Measurements from ENCODE around the gene HSFX3. TPM values are rescaled to one million over a fixed set of nuclear protein-coding genes. Genes with fewer than 3 reads are reported as not detected.
"Not testable (repeated sequence)": the region's sequence is repeated elsewhere in the genome, so short reads cannot be mapped to it uniquely, and the experiment has no call there.

HSFX3 gene
- total RNA-seq, 1 donor from 2014 or later, result not detected

DNA sequence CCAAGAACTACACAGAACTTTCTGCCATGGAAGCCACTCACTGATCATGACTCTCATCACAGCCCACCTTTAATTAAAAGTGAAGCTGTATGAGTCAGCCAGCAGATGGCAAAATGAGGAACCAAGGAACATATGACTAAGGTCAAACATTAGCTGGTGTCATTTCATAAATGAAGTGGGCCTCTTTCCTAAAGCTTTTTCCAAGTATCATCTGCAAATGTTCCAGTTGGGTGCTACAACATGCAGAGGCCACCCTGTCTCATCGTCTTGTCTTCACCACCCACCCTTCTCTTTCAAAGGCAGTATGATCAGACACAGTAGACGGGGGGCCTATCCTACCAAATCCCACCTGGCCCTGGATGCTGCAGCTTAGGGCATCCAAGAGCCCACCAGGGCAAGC is 18.1 kb downstream of the HSFX3 start:
- H3K4me1 Mint-ChIP-seq (ENCODE audit: low read depth), result no peaks in the 10 kb centered on the region
- H3K27ac Mint-ChIP-seq (ENCODE audit: unreplicated experiment), result no peak overlapping the region
- peaks cover 5% of the 10 kb centered on the region for H3K36me3 Mint-ChIP-seq (ENCODE audit: low read depth)
- H3K27me3 Mint-ChIP-seq (ENCODE audit: low read depth), result no peaks in the 10 kb centered on the region
- DNase-seq (ENCODE audit: low spot score), result no peak
- H3K9me3 Mint-ChIP-seq (ENCODE audit: low read depth), result no peaks in the 10 kb centered on the region
- H3K4me3 Mint-ChIP-seq (ENCODE audit: unreplicated experiment), result no peak overlapping the region
- TF ChIP-seq, protein P1, sequence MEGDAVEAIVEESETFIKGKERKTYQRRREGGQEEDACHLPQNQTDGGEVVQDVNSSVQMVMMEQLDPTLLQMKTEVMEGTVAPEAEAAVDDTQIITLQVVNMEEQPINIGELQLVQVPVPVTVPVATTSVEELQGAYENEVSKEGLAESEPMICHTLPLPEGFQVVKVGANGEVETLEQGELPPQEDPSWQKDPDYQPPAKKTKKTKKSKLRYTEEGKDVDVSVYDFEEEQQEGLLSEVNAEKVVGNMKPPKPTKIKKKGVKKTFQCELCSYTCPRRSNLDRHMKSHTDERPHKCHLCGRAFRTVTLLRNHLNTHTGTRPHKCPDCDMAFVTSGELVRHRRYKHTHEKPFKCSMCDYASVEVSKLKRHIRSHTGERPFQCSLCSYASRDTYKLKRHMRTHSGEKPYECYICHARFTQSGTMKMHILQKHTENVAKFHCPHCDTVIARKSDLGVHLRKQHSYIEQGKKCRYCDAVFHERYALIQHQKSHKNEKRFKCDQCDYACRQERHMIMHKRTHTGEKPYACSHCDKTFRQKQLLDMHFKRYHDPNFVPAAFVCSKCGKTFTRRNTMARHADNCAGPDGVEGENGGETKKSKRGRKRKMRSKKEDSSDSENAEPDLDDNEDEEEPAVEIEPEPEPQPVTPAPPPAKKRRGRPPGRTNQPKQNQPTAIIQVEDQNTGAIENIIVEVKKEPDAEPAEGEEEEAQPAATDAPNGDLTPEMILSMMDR (IDR thresholded peaks at IDR 0.05), result no peak

DNA sequence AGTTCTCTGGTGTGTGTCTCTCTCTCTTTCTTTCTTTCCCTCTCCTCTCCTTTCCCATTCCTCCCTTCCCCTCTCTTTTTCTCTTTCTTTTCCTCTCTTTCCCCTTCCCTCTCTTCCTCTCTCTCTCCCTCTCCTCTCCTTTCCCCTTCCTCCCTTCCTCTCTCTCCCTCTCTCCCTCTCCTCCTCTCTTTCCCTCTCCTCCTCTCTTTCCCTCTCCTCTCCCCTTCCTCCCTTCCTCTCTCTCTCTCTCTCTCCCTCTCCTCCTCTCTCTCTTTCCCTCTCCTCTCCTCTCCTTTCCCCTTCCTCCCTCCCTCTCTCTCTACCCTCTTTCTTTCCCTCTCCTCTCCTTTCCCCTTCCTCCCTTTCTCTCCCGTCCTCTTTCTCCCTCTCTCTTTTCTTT is 21.3 kb downstream of the HSFX3 start:
- peaks cover 2% of the 10 kb centered on the region for H3K36me3 Mint-ChIP-seq (ENCODE audit: low read depth)
- no peak for DNase-seq (ENCODE audit: low spot score)
- no peaks in the 10 kb centered on the region for H3K4me1 Mint-ChIP-seq (ENCODE audit: low read depth)
- H3K27me3 Mint-ChIP-seq (ENCODE audit: low read depth), result no peaks in the 10 kb centered on the region
- TF ChIP-seq, protein P1 (IDR thresholded peaks at IDR 0.05), result no peak
- no peak overlapping the region for H3K27ac Mint-ChIP-seq (ENCODE audit: unreplicated experiment)
- no peaks in the 10 kb centered on the region for H3K9me3 Mint-ChIP-seq (ENCODE audit: low read depth)
- no peak overlapping the region for H3K4me3 Mint-ChIP-seq (ENCODE audit: unreplicated experiment)

DNA sequence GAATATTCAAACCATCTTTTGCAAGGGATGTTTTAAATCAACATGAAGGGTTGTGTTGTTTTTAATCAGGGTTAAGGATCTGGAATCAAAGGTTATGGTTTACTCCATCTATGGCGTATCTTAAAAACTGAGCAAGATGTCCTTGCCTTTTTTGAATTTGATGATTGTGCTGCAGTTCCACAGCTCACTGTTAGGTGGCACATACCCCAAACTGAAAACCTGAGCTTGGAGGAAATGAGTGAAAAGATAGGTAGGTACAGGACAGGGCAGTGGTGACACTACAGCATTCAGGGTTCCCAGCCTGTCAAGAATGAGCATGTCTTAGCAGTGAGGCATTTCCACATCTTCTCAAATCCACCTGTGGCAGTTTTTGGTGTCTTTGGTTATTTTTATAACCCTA is 22.0 kb downstream of the HSFX3 start:
- no peak overlapping the region for H3K27ac Mint-ChIP-seq (ENCODE audit: unreplicated experiment)
- TF ChIP-seq, protein P1 (IDR thresholded peaks at IDR 0.05), result peak; percentile 70
- no peak for DNase-seq (ENCODE audit: low spot score)
- peaks cover 2% of the 10 kb centered on the region for H3K36me3 Mint-ChIP-seq (ENCODE audit: low read depth)
- H3K4me1 Mint-ChIP-seq (ENCODE audit: low read depth), result no peaks in the 10 kb centered on the region
- H3K4me3 Mint-ChIP-seq (ENCODE audit: unreplicated experiment), result no peak overlapping the region
- no peaks in the 10 kb centered on the region for H3K27me3 Mint-ChIP-seq (ENCODE audit: low read depth)
- peaks cover 1% of the 10 kb centered on the region for H3K9me3 Mint-ChIP-seq (ENCODE audit: low read depth)

DNA sequence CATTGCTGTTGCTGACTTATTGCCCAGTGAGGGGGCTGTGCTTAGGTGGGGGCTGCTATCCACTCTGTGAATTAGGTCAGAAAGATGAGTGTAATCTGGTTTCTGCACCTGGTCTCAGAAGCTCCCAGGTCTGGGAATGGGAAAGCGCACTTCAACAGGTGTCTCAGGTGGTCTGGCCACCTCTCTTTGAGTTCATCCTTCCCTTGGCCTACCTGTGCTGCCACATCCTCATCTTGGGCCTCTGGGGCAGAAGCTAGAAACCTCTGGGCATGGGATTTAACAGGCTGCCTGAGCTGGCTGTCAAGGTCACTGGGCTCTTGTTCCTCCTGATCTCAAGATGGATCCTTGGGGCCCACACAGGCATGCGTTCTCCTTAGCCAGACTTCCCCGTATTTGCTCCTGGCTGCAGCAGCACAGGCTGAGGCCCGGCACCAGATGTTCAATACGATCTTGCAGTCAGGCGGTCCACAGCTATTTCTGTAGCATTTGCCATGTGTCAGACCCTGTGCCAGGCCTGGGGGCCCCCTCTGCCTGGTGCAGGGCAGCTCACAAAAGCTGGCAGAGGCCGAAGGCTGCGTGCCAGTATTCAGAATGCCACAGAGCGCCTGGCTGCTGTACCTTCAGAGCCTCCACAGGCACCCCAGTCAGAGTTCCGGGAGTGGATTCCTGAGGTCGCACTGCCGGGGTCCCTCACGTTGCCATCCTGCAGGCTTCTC is 23.2 kb downstream of the HSFX3 start:
- DNase-seq (ENCODE audit: low spot score); H3K27me3 Mint-ChIP-seq (ENCODE audit: low read depth); H3K9me3 Mint-ChIP-seq (ENCODE audit: low read depth); H3K4me3 Mint-ChIP-seq (ENCODE audit: unreplicated experiment); H3K27ac Mint-ChIP-seq (ENCODE audit: unreplicated experiment); H3K4me1 Mint-ChIP-seq (ENCODE audit: low read depth); H3K36me3 Mint-ChIP-seq (ENCODE audit: low read depth): not testable (repeated sequence)

DNA sequence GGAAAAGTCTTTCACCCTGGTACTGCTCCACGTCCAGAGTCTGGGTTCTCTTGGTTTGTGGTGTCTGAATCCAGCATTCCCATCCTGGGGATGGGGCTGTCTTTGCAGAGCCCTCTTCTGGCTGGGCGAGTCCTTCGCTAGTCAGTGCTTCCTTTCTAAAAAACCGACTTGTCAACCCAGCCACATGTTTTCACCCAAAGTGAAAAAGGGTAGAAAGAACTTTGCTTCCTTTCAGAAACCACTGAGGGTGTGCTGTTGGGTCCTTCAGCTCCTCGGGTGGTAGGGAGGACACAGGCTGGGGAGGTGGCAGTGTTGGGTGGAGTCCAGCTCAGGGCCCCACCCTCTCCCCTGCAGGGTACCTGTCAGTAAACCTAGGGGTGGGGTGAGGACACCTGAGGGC is 23.8 kb downstream of the HSFX3 start:
- not testable (repeated sequence) for H3K9me3 Mint-ChIP-seq (ENCODE audit: low read depth); H3K4me1 Mint-ChIP-seq (ENCODE audit: low read depth); H3K27me3 Mint-ChIP-seq (ENCODE audit: low read depth); DNase-seq (ENCODE audit: low spot score); H3K36me3 Mint-ChIP-seq (ENCODE audit: low read depth); H3K4me3 Mint-ChIP-seq (ENCODE audit: unreplicated experiment); H3K27ac Mint-ChIP-seq (ENCODE audit: unreplicated experiment)

DNA sequence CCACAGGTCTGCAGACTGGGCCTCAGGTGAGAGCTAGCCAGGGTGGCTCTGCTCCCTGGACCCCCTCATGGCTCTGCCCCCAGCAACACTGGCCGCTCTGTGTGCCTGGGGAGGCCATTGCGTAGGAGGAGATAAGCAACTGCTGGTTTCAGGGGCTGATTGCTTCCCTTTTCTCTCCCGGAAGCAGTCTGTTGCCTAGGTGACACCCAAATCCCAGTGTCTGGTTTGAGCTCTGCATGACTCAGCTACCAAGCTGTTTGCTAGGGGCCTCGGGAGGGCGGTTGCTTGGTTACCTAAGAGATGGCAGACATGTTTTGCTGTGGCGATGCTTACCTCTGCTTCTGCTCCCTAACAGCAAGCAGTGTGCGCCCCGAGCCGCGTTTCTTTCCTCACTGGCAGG is 24.3 kb downstream of the HSFX3 start:
- not testable (repeated sequence) for H3K36me3 Mint-ChIP-seq (ENCODE audit: low read depth); H3K27ac Mint-ChIP-seq (ENCODE audit: unreplicated experiment); H3K4me1 Mint-ChIP-seq (ENCODE audit: low read depth); H3K9me3 Mint-ChIP-seq (ENCODE audit: low read depth); DNase-seq (ENCODE audit: low spot score); H3K27me3 Mint-ChIP-seq (ENCODE audit: low read depth); H3K4me3 Mint-ChIP-seq (ENCODE audit: unreplicated experiment)

DNA sequence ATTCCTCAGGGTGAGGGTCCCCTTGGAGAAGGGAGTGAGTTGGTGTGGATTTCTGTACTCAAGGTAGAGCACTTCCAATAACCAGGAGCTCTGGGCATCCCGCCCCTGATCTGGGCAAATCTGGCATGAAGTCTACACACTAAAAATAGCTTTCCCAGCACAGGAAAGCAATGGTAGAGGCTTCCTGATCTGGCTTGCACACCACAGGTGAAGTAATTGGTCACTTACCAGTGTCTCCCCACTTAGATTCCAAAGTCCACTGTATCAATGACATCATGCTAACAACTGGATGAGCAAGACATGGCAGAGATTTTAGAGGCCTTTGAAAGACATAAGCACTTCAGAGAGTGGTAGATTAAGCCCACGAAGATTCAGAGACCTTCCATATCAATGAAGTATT is 26.8 kb downstream of the HSFX3 start:
- Mint-ChIP-seq H3K36me3 (ENCODE audit: low read depth) (no peaks in the 10 kb centered on the region), H3K4me1 (ENCODE audit: low read depth) (no peaks in the 10 kb centered on the region), H3K27ac (ENCODE audit: unreplicated experiment) (no peak overlapping the region), H3K4me3 (ENCODE audit: unreplicated experiment) (no peak overlapping the region), H3K27me3 (ENCODE audit: low read depth) (no peaks in the 10 kb centered on the region), H3K9me3 (ENCODE audit: low read depth) (peaks cover 10% of the 10 kb centered on the region)
- TF ChIP-seq, protein P1 (IDR thresholded peaks at IDR 0.05), result no peak
- no peak for DNase-seq (ENCODE audit: low spot score)

Data from chondrocyte (in vitro differentiated cells).